ENCODE measurements around the gene PLPPR1.

DNA sequence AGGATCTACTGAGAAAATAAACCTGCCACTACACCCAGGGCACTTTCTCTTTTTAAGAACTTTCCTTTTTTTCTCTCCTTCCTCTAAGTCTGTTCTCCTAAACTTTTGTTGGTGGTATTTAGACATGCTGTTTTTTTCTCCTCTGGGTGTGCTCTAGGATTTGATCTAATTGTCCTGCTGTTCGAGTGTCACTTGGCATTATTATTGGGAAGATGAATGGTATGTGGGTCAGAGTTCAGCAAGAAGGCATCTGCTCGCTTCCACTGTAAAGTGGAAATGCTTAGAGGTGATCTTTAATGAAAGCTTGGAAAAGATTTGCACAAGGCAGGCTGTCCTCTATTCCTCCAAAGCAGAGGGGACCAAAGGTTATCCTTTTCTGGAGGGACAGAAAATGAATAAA, 1.3 kb upstream of the PLPPR1 start:
- TF ChIP-seq EZH2phosphoT487 (IDR thresholded peaks at IDR 0.05; ENCODE audit: low read length), result no peak
- TF ChIP-seq, protein P1, sequence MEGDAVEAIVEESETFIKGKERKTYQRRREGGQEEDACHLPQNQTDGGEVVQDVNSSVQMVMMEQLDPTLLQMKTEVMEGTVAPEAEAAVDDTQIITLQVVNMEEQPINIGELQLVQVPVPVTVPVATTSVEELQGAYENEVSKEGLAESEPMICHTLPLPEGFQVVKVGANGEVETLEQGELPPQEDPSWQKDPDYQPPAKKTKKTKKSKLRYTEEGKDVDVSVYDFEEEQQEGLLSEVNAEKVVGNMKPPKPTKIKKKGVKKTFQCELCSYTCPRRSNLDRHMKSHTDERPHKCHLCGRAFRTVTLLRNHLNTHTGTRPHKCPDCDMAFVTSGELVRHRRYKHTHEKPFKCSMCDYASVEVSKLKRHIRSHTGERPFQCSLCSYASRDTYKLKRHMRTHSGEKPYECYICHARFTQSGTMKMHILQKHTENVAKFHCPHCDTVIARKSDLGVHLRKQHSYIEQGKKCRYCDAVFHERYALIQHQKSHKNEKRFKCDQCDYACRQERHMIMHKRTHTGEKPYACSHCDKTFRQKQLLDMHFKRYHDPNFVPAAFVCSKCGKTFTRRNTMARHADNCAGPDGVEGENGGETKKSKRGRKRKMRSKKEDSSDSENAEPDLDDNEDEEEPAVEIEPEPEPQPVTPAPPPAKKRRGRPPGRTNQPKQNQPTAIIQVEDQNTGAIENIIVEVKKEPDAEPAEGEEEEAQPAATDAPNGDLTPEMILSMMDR (IDR thresholded peaks at IDR 0.05; ENCODE audit: low read length), result no peak
